DND-41 (cell line): ENCODE measurements around the gene PCDH1.

Source experiments
- ATAC-seq: fragments of 200-7000 bp; cut with Tn5 transposase; 3 replicates; pipeline ENCODE4 v1.9.1; 2021; ENCODE audit warnings: low read depth; ENCODE audit not compliant: insufficient read depth
- DNase-seq: peaks from one replicate; pipeline ENCODE4 v3.0.0-alpha.2; 2020
- H2AFZ ChIP-seq: 2 replicates; pipeline ENCODE4 v1.6.0; 2012; ENCODE audit warnings: low read depth, low read length
- H3K27ac ChIP-seq: 2 replicates; pipeline ENCODE4 v1.5.1; 2012; ENCODE audit warnings: low read length, inconsistent platforms
- H3K27me3 ChIP-seq: fragments of 200-600 bp; sonication (generic); 2 replicates; pipeline ENCODE4 v1.6.0; 2012; ENCODE audit warnings: low read length, mild to moderate bottlenecking, inconsistent platforms; ENCODE audit not compliant: insufficient read depth, poor library complexity
- H3K36me3 ChIP-seq: 2 replicates; pipeline ENCODE4 v1.5.1; 2012; ENCODE audit warnings: low read length, inconsistent platforms; ENCODE audit not compliant: insufficient read depth
- H3K4me1 ChIP-seq: 2 replicates; pipeline ENCODE4 v1.5.1; 2012; ENCODE audit warnings: mild to moderate bottlenecking, low read length; ENCODE audit not compliant: insufficient read depth
- H3K4me2 ChIP-seq: 2 replicates; pipeline ENCODE4 v1.6.0; 2012; ENCODE audit warnings: mild to moderate bottlenecking, moderate library complexity, low read length, inconsistent platforms; ENCODE audit not compliant: insufficient read depth
- H3K4me3 ChIP-seq, 2 experiments: fragments of 200-600 bp in 1 of 2; shearing (Covaris generic) in 1 of 2; 2 replicates each; pipeline ENCODE4 v1.5.1; 2012 to 2016; ENCODE audit warnings: inconsistent platforms in 2 of 2, low read length in 2 of 2, mild to moderate bottlenecking in 2 of 2, low read depth in 1 of 2, moderate library complexity in 1 of 2
- H3K79me2 ChIP-seq: 2 replicates; pipeline ENCODE4 v1.6.0; 2012; ENCODE audit warnings: low read length, inconsistent platforms; ENCODE audit not compliant: insufficient read depth
- H3K9ac ChIP-seq: 2 replicates; pipeline ENCODE4 v1.6.0; 2012; ENCODE audit warnings: low read depth, mild to moderate bottlenecking, inconsistent platforms, low read length, moderate library complexity
- H3K9me3 ChIP-seq: 2 replicates; pipeline ENCODE4 v1.5.1; 2012; ENCODE audit warnings: low read length, moderate library complexity, mild to moderate bottlenecking, inconsistent platforms; ENCODE audit not compliant: insufficient read depth, severe bottlenecking
- H4K20me1 ChIP-seq: 2 replicates; pipeline ENCODE4 v1.6.0; 2012; ENCODE audit warnings: low read length; ENCODE audit not compliant: insufficient read depth
- CTCF ChIP-seq: IDR thresholded peaks from 2 replicates; pipeline ENCODE4 v1.5.1; 2012; ENCODE audit warnings: borderline replicate concordance, low read length, moderate library complexity, mild to moderate bottlenecking; ENCODE audit not compliant: poor library complexity, severe bottlenecking; ENCODE audit errors: extremely low read depth
- EZH2 ChIP-seq: IDR thresholded peaks from 3 replicates; pipeline ENCODE4 v1.6.1; 2012; ENCODE audit warnings: borderline replicate concordance, low read depth, mild to moderate bottlenecking, moderate library complexity, low read length, inconsistent platforms; ENCODE audit not compliant: severe bottlenecking

The PCDH1 gene

GRCh38 chr5:141916522-141916921 is 38.3 kb upstream of the PCDH1 start:
- H3K79me2 ChIP-seq, result no peaks in the 10 kb centered on the region
- H3K4me1 ChIP-seq, result no peaks in the 10 kb centered on the region
- H3K4me2 ChIP-seq, result no peak overlapping the region
- TF ChIP-seq CTCF (no peak), EZH2 (no peak)
- no peaks in the 10 kb centered on the region for H3K36me3 ChIP-seq
- H3K9ac ChIP-seq, result no peak overlapping the region
- H4K20me1 ChIP-seq, result no peaks in the 10 kb centered on the region
- DNase-seq (no peak), ATAC-seq (no peak)
- H3K27ac ChIP-seq, result no peak overlapping the region
- no peak overlapping the region for H2AFZ ChIP-seq
- no peak overlapping the region for H3K4me3 ChIP-seq
- no peaks in the 10 kb centered on the region for H3K9me3 ChIP-seq
- H3K27me3 ChIP-seq, result peaks cover 6% of the 10 kb centered on the region

DNA sequence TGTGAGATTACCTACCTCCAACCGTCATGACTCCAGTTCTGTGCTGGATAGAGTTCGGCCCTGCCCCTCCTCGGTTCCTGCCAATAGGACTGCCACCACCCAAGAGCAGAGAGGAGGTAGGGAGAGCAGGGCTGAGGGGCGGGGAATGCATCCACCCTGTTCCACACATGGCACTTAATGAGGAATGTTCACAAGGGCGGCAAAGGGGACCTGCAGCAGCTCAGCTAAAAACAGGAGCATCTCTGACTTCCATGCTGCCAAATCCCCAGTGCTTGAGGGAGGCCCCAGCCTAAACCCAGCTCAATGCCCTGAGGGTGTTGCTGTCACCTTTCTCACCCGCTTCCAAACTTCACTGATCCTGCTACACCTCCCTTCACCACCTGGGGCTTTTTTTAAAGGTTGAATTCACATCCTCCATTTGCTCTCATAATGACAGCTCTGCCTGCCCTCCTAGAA is 37.7 kb upstream of the PCDH1 start:
- TF ChIP-seq EZH2 (no peak), CTCF (no peak)
- H3K79me2 ChIP-seq, result no peaks in the 10 kb centered on the region
- no peak overlapping the region for H2AFZ ChIP-seq
- no peak overlapping the region for H3K4me2 ChIP-seq
- H4K20me1 ChIP-seq, result no peaks in the 10 kb centered on the region
- H3K36me3 ChIP-seq, result no peaks in the 10 kb centered on the region
- DNase-seq, result no peak
- peaks cover 6% of the 10 kb centered on the region for H3K27me3 ChIP-seq
- no peak overlapping the region for H3K9ac ChIP-seq
- no peak overlapping the region for H3K4me3 ChIP-seq
- no peak overlapping the region for H3K27ac ChIP-seq
- no peaks in the 10 kb centered on the region for H3K4me1 ChIP-seq
- no peak for ATAC-seq
- no peaks in the 10 kb centered on the region for H3K9me3 ChIP-seq

- Histone ChIP-seq H3K79me2 (no peaks in the 10 kb centered on the region), H3K4me2 (no peak overlapping the region), H2AFZ (no peak overlapping the region), H4K20me1 (no peaks in the 10 kb centered on the region), H3K9ac (no peak overlapping the region), H3K36me3 (no peaks in the 10 kb centered on the region), H3K4me3 (no peak overlapping the region), H3K27me3 (peaks cover 6% of the 10 kb centered on the region), H3K27ac (no peak overlapping the region), H3K4me1 (no peaks in the 10 kb centered on the region), H3K9me3 (no peaks in the 10 kb centered on the region)
- TF ChIP-seq EZH2 (no peak), CTCF (no peak)
- DNase-seq (no peak), ATAC-seq (no peak)
Measured at GRCh38 chr5:141914797-141915196, 36.6 kb upstream of the PCDH1 start.

DNA sequence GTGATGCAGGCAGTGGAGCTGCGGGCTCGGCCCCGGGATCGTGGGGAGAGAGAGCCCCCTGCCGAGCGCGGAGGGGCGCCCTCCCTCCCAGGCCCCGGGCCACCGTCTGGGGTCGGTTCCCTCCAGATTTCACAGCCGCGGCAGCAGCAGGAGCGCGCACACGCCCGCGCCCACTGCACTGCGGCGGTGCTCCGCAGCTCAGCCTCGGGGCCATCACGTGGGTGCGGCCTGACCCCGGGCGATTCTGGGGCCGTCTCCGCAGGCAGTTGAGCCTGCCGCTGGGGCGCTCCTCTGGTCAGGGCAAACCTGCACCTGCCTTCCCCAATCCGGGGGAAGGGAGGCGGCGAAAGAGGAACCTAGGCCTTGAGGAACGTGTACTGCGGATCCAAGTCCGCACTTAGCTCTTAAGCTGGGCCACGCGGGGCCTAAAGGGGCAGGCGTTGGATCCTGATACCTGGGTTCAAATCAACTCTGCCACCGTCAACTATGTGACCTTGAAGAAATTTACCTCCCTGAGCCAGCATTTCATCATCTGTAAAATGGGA is 36.1 kb upstream of the PCDH1 start:
- no peaks in the 10 kb centered on the region for H3K79me2 ChIP-seq
- H3K27me3 ChIP-seq, result peaks cover 6% of the 10 kb centered on the region
- ATAC-seq (peak; percentile 17; the same call in 1 of the 3 replicates), DNase-seq (no peak)
- H3K9ac ChIP-seq, result no peak overlapping the region
- TF ChIP-seq CTCF (no peak), EZH2 (no peak)
- no peak overlapping the region for H3K27ac ChIP-seq
- H3K36me3 ChIP-seq, result no peaks in the 10 kb centered on the region
- H2AFZ ChIP-seq, result no peak overlapping the region
- no peaks in the 10 kb centered on the region for H3K9me3 ChIP-seq
- H3K4me2 ChIP-seq, result no peak overlapping the region
- no peak overlapping the region for H3K4me3 ChIP-seq
- H3K4me1 ChIP-seq, result no peaks in the 10 kb centered on the region
- no peaks in the 10 kb centered on the region for H4K20me1 ChIP-seq
